Thymus (tissue), 11 donors: ENCODE results near the gene MARK3. TPM values are rescaled to one million over a fixed set of nuclear protein-coding genes. Genes with fewer than 3 reads are reported as not detected.

Experiments used
- DNase-seq, 9 donors: peaks; one replicate each; pipeline ENCODE4 v3.0.0-alpha.2; 2013; ENCODE audit warnings: low spot score in 9 of 9, low read depth in 6 of 9, missing footprints in 1 of 9
- H3K27ac ChIP-seq, 2 donors: one replicate each; pipeline ENCODE4 v1.5.1; 2013; ENCODE audit warnings: control low read depth in 1 of 2, low read depth in 1 of 2, low read length in 1 of 2, mild to moderate bottlenecking in 1 of 2, moderate library complexity in 1 of 2
- H3K27me3 ChIP-seq, 2 donors: one replicate each; pipeline ENCODE4 v1.5.1; 2013; ENCODE audit warnings: low read length in 1 of 2; ENCODE audit not compliant: control insufficient read depth in 2 of 2, insufficient read depth in 1 of 2
- H3K36me3 ChIP-seq, 2 donors: one replicate each; pipeline ENCODE4 v1.5.1; 2013; ENCODE audit warnings: low read length in 1 of 2, mild to moderate bottlenecking in 1 of 2, moderate library complexity in 1 of 2; ENCODE audit not compliant: control insufficient read depth in 2 of 2, insufficient read depth in 2 of 2
- H3K4me1 ChIP-seq, 2 donors: one replicate each; pipeline ENCODE4 v1.5.1; 2013; ENCODE audit warnings: low read length in 2 of 2; ENCODE audit not compliant: control insufficient read depth in 2 of 2, insufficient read depth in 2 of 2
- H3K4me3 ChIP-seq, 2 donors: one replicate each; pipeline ENCODE4 v1.5.1; 2013; ENCODE audit warnings: low read length in 2 of 2, control low read depth in 1 of 2, mild to moderate bottlenecking in 1 of 2
- H3K9me3 ChIP-seq, 2 donors: one replicate each; pipeline ENCODE4 v1.5.1; 2013; ENCODE audit warnings: low read length in 1 of 2, mild to moderate bottlenecking in 1 of 2; ENCODE audit not compliant: control insufficient read depth in 2 of 2, insufficient read depth in 1 of 2
- WGBS: extraction: QIAGEN DNeasy Blood & Tissue Kit; methylation state at CpG from one replicate; pipeline ENCODE4 v1.1.7; 2013; 5-methylcytosine and 5-hydroxymethylcytosine counted together
- polyA plus RNA-seq: library from polyadenylated mRNA; stranded (reverse); fragments of 200-250 nt; gene quantifications from one replicate; pipeline ENCODE4 v1.2.3, GENCODE V29; 2013
- total RNA-seq: library from RNA; stranded (reverse); fragments of 120-200 nt; gene quantifications from one replicate; pipeline ENCODE4 v1.2.4, GENCODE V29; 2013
- donor health status: healthy.

Gene MARK3
- total and polyA plus RNA-seq, 2 donors, result 50.8 to 91.6 TPM

GRCh38 chr14:103543721-103544387, 158.6 kb downstream of the MARK3 start:
- DNase-seq, result no peak
- H3K4me3 ChIP-seq, result no peak overlapping the region
- no peak overlapping the region for H3K27ac ChIP-seq

GRCh38 chr14:103544388-103545218, 159.4 kb downstream of the MARK3 start:
- peaks cover 2 to 11% of the 10 kb centered on the region in 2 donors for H3K27me3 ChIP-seq
- peaks cover 2% of the 10 kb centered on the region in 2 donors for H3K4me1 ChIP-seq
- H3K36me3 ChIP-seq, result no peaks in the 10 kb centered on the region
- no peak overlapping the region for H3K27ac ChIP-seq
- WGBS, result 94% methylated on average over 35 of the region's 35 CpGs
- DNase-seq, result no peak
- H3K4me3 ChIP-seq, result no peak overlapping the region
- no peaks in the 10 kb centered on the region for H3K9me3 ChIP-seq

More at GRCh38 chr14:103543721-103544387, 158.6 kb downstream of the MARK3 start:
- Histone ChIP-seq H3K9me3 (no peaks in the 10 kb centered on the region), H3K4me1 (peaks cover 2% of the 10 kb centered on the region in 2 donors), H3K36me3 (no peaks in the 10 kb centered on the region), H3K27me3 (peaks cover 2 to 17% of the 10 kb centered on the region in 2 donors)
- WGBS, result 96% methylated on average over 19 of the region's 19 CpGs

- 92% methylated on average over 29 of the region's 29 CpGs for WGBS
- H3K27ac ChIP-seq, result no peak overlapping the region
- H3K27me3 ChIP-seq, result peaks cover 2 to 9% of the 10 kb centered on the region in 2 donors
- no peaks in the 10 kb centered on the region for H3K9me3 ChIP-seq
- DNase-seq, result no peak
- H3K4me3 ChIP-seq, result no peak overlapping the region
- no peaks in the 10 kb centered on the region for H3K36me3 ChIP-seq
- peaks cover 2% of the 10 kb centered on the region in 2 donors for H3K4me1 ChIP-seq
Measured at GRCh38 chr14:103545219-103545914, 160.2 kb downstream of the MARK3 start.

GRCh38 chr14:103545915-103546651, 160.9 kb downstream of the MARK3 start:
- no peaks in the 10 kb centered on the region for H3K36me3 ChIP-seq
- DNase-seq, result no peak
- peaks cover 2% of the 10 kb centered on the region in 2 donors for H3K4me1 ChIP-seq
- H3K9me3 ChIP-seq, result no peaks in the 10 kb centered on the region
- peaks cover 2 to 7% of the 10 kb centered on the region in 2 donors for H3K27me3 ChIP-seq
- no peak overlapping the region for H3K4me3 ChIP-seq
- H3K27ac ChIP-seq, result no peak overlapping the region
- WGBS, result 93% methylated on average over 27 of the region's 27 CpGs

- 44% methylated on average over 21 of the region's 21 CpGs for WGBS
- no peaks in the 10 kb centered on the region for H3K36me3 ChIP-seq
Measured at GRCh38 chr14:103546652-103547454, 161.6 kb downstream of the MARK3 start.

GRCh38 chr14:103547455-103547940, 162.3 kb downstream of the MARK3 start:
- Histone ChIP-seq H3K27me3 (peaks cover under 1 to 2% of the 10 kb centered on the region in 2 donors), H3K9me3 (no peaks in the 10 kb centered on the region), H3K4me1 (peaks cover 2% of the 10 kb centered on the region in 2 donors), H3K36me3 (no peaks in the 10 kb centered on the region), H3K27ac (no peak overlapping the region), H3K4me3 (no peak overlapping the region)
- no peak for DNase-seq
- WGBS, result 98% methylated on average over 11 of the region's 11 CpGs

More at GRCh38 chr14:103546652-103547454, 161.6 kb downstream of the MARK3 start:
- Histone ChIP-seq H3K9me3 (no peaks in the 10 kb centered on the region), H3K27ac (no peak overlapping the region), H3K4me3 (no peak overlapping the region), H3K4me1 (peaks cover 2% of the 10 kb centered on the region in 2 donors), H3K27me3 (peaks cover 2 to 4% of the 10 kb centered on the region in 2 donors)
- peak in 6 of 9 donors; percentile 27 to 71 (median 55) for DNase-seq

- DNase-seq, result no peak
- no peak overlapping the region for H3K27ac ChIP-seq
- 97% methylated on average over 18 of the region's 18 CpGs for WGBS
- peaks cover 0 to 2% of the 10 kb centered on the region in 2 donors for H3K27me3 ChIP-seq
- peaks cover 2% of the 10 kb centered on the region in 2 donors for H3K4me1 ChIP-seq
- no peak overlapping the region for H3K4me3 ChIP-seq
- no peaks in the 10 kb centered on the region for H3K9me3 ChIP-seq
- H3K36me3 ChIP-seq, result no peaks in the 10 kb centered on the region
Measured at GRCh38 chr14:103547941-103548462, 162.8 kb downstream of the MARK3 start.
